Measurements from ENCODE around the gene MAP2K6.

Gene MAP2K6

GRCh38 chr17:69427486-69428197, 13.1 kb downstream of the MAP2K6 start:
- DNase-seq = no peak

DNA sequence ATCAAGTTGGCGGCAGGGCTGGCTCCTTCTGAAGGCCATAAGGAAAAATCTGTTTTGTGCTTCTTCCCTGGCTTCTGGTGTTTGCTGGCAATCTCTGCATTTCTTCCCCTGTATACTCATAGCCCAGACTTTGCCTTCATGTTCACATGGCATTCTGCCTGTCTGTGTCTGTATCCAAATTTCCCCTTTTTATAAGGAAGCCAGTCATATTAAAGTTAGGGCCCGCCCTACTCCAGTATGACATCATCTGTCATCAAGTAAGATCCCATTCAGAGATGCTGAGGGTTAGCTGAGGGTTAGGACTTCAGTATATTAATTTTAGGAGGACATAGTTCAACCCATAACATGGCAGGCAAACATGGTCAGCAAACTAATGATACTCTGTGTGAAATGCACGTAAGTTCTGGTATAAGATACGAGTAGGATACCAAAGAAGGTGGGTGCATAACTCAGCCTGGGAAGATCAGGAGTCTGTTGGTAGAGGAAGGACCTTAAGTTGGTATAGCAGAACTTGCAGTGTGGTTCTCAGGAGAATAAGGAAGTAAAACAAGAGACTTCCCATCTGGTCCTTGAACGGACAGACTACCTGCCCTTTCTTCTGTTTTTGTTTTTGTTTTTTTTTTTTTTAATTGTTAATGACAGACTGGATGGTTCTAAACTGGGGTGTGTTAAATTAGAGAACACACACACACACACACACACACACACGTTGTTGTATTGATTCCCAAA, 13.9 kb downstream of the MAP2K6 start:
- peak in 1 of 2 donors; percentile 15 for DNase-seq

DNA sequence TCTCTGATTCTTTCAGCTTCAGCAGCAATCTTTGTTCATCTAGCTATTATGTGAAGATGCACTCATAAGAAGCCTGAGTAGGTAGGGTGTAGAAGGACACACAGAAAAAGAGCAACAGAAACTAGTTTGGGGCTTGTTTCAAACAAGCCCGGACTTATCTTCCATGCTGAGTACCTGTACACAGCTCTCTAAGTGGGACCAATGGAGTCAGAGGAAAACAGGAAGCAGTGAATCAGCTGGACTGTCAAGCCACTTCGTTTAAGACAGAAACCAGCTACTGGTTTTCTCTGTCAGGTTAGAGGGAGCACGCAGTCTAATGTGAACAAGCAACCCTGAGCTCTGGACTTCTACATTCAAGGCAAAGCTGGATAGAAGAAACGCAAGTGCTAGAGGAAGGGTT, 16.0 kb downstream of the MAP2K6 start:
- DNase-seq = no peak

DNA sequence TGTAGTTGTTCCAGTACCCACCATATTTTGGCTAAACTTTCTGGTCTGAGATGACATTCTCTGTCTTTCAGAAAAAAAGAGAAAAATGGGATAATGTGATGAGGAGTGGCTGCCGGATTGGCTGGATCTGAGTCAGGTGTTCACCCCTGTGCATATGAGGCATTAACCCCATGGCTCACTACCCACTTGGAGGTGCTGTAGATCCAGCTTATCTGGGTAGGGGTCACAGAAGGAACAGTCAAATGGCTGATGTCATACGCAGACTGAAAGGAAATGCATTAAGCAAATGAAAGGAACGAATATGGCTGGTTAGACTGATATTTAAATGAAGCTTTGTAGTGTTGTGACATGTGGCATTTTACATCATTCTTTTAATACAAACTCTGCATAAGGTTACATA, 17.3 kb downstream of the MAP2K6 start:
- DNase-seq = no peak

DNA sequence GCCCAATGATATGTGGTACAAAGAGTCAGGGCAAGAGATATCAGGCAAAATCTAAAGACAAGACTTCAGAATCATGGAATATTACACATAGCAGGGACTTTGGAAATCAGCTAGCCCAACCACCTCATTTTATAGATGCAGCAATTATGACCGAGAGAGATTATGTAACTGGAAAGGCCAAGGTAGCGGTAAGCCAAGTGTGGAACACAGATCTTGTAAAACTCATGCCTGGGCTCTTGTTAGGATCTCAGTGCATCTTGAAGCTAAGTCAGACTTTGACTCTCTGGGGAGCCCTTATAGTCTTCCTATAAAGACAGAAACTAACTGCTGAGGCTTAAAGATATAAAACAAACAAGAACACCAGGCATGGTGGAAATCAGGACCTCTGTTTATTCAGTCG, 18.6 kb downstream of the MAP2K6 start:
- DNase-seq = no peak

DNA sequence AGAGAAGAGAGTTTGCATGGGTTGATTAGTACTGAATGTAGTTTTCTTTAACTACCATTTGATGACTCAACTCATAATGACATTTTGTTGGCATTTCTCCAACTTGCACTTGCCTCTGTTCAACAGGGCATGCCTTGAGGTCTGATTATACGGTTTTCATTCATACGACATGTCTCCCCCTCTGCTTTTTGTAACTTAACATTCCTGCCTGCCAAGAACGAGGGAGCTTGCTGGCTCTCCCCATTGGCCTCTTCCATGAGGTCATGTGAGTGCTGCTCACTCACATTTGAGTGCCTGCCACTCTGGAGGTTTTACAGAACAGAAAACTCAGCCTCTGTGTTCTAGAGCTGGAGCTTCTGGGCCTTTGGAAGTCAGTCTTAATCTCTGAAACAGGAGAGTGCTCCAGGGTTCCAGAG, 19.7 kb downstream of the MAP2K6 start:
- DNase-seq = no peak

DNA sequence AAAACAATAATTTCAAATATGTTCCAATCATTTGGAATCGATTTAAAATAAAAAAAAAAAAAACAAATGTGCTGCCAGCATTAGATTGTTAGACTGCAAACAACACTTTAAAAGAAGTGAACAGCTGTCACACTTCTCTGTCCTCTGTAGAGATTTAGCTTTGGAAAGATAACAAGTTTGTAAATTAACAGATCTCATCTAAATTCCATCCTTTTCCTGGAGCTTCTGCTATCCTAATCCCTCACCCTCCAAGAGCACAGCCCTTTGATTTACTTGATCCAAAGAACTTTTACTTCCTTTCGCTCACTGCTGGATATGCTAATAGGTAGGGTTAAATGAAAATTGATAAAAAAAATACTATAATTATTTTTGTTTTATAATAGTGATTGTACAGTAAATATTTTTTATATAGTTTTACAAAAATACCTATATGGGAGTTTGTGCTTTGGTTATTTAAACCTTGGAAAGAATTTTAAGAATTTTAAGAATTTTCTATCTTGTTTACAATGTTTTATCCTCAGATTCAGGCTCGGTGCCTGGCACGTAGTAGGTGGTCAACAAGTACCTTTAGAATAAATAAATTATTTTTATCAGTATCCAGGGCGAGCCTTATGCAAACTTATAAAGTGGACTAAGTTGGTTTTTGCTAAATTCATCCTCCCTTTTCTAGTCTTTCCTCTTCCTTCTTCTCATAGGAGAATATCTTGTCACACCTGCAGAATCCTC, 21.6 kb downstream of the MAP2K6 start:
- DNase-seq = no peak

GRCh38 chr17:69437475-69437874, 23.0 kb downstream of the MAP2K6 start:
- no peak for DNase-seq

DNA sequence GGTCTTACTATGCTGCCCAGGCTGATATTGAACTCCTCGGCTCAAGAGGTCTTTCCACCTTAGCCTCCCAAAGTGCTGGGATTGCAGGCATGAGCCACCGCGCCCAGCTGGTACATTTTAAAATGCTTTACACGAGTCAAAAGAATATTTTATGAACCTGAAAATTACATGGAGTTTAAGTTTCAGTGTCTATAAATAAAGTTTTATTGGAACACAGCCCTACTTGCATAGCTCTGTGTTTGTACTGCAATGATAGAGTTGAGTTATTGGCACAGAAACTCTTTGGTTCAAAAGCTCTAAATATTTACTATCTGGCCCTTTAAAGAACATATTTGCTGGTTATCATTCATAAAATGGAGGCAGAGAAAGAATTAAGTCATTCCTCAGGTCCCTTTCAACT, 24.3 kb downstream of the MAP2K6 start:
- no peak for DNase-seq

GRCh38 chr17:69441179-69441578, 26.7 kb downstream of the MAP2K6 start:
- no peak for DNase-seq

GRCh38 chr17:69443138-69443537, 28.6 kb downstream of the MAP2K6 start:
- DNase-seq = no peak

GRCh38 chr17:69444023-69444422, 29.5 kb downstream of the MAP2K6 start:
- DNase-seq = no peak

DNA sequence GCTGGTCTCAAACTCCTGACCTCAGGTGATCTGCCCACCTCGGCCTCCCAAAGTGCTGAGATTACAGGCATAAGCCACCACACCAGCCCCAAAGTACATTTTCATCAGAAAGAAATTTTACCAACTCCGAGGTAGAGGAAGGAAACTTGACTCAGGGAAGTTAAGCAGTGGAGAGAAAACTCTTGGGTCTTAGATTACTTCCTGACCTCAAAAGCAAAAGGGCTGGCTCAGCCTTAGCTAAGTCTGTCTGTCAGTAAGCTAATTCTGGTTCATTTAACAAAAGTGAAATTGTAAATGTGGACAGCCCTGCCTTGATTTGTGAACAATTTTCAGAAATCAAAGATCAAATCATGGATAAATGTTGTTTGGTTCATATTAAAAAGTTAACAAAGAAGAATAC, 30.6 kb downstream of the MAP2K6 start:
- no peak for DNase-seq

- DNase-seq = no peak
Measured at GRCh38 chr17:69447726-69448125, 33.2 kb downstream of the MAP2K6 start.

DNA sequence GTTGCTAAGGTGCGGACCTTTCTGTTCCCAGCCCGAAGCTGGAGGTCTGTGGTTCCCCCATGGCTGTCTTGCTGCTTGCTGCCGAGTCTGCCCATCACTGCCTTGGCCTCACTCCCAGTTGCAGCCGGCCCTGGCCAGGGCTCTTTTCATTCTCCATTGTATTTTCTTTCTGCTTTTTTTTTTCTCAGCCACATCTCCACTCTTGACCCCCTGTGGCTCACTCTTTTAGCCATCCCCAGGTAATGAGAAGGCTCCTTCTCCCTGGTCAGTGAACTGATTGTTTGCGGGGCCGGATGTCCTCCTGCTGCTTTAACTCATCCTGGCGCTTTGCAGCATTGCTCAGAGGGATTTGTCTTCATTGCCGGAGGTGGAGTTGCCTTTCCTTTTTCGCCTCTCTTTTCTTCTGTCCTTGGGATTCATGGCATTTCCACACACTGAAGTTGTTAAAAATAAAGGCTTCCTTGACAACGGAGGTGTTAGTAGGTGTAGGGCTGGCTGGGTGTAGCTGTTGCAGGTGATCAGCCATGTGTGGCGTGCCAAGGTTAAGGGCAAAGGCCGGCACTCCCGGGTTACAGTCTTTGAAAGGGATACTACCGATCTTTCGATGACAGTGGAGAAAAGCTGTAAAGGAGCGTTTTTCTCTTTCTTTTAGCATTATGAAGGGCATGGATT, 34.1 kb downstream of the MAP2K6 start:
- DNase-seq = no peak

- DNase-seq = no peak
Measured at GRCh38 chr17:69450131-69450530, 35.6 kb downstream of the MAP2K6 start.

DNA sequence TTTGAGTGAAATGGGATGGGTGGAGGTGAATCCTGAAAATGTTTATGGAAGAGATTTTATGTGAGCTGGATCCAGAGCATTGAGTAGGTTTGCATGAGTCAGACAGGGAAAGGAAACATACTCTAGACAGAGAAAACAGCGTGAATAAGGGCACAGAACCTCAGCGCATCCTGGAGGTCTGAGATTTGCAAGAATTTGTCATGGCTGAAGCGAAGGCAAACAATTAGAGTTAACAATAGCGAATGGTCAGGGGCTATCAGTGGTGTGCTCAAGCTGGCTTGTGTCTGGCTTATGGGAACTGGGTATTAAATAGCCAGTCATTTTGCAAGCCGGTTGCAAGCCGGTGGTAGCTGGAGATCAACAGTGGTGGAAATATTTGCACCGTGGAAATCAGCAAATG, 36.4 kb downstream of the MAP2K6 start:
- DNase-seq = no peak

GRCh38 chr17:69451416-69452394, 37.2 kb downstream of the MAP2K6 start:
- no peak for DNase-seq

DNA sequence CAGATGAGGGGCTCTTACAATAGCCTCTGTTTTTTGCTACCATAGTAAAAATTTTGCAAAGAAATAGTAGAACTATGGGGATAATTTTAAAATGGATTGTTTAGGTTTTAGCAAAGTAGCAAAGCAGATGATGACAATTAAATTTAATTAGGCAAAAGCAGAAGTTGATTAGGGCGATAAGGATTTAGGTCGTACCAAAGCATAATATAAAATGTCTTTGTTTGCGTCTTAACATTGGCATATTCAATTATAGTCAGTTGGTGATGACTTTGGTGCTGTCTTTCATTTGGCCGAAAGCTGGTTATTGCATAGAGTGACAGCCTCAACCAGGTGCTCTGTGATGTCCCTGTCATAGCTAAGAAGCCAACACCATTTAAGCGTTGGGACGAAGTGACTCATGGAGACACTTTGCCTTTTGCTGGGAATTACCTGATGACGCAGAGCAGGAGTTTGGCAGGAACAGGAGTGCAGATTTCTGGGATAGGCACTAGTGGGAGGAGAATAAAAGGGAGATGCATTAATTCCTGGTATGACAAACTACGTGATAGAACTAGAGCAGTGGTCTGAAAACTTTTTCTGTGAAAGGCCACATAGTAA, 38.3 kb downstream of the MAP2K6 start:
- DNase-seq = no peak

GRCh38 chr17:69454051-69454450, 39.6 kb downstream of the MAP2K6 start:
- no peak for DNase-seq

- DNase-seq = no peak
Measured at GRCh38 chr17:69455040-69455439, 40.5 kb downstream of the MAP2K6 start.

GRCh38 chr17:69457603-69458002, 43.1 kb downstream of the MAP2K6 start:
- DNase-seq = no peak
